ENCODE results near the gene ENTPD8.

Gene ENTPD8

GRCh38 chr9:137463931-137464290 is 22.8 kb upstream of the ENTPD8 start:
- no peak overlapping the region for H3K4me3 ChIP-seq (ENCODE audit: low read length)
- no peak for DNase-seq (ENCODE audit: low read depth)
- no peak for TF ChIP-seq CTCF (conservative IDR thresholded peaks at IDR 0.05; ENCODE audit: low read depth, low read length)

- no peak for TF ChIP-seq CTCF (conservative IDR thresholded peaks at IDR 0.05; ENCODE audit: low read depth, low read length)
- DNase-seq (ENCODE audit: low read depth): no peak
Observed at GRCh38 chr9:137462986-137463930, 22.1 kb upstream of the ENTPD8 start.

GRCh38 chr9:137462396-137462985 is 21.3 kb upstream of the ENTPD8 start:
- no peak for DNase-seq (ENCODE audit: low read depth)
- H3K4me3 ChIP-seq (ENCODE audit: low read length): no peak overlapping the region
- TF ChIP-seq CTCF (conservative IDR thresholded peaks at IDR 0.05; ENCODE audit: low read depth, low read length): no peak

More at GRCh38 chr9:137462986-137463930, 22.1 kb upstream of the ENTPD8 start:
- no peak overlapping the region for H3K4me3 ChIP-seq (ENCODE audit: low read length)

- no peak for DNase-seq (ENCODE audit: low read depth)
- TF ChIP-seq CTCF (conservative IDR thresholded peaks at IDR 0.05; ENCODE audit: low read depth, low read length): no peak
- no peak overlapping the region for H3K4me3 ChIP-seq (ENCODE audit: low read length)
Observed at GRCh38 chr9:137461663-137462395, 20.7 kb upstream of the ENTPD8 start.

- H3K4me3 ChIP-seq (ENCODE audit: low read length): no peak overlapping the region
- TF ChIP-seq CTCF (conservative IDR thresholded peaks at IDR 0.05; ENCODE audit: low read depth, low read length): no peak
- no peak for DNase-seq (ENCODE audit: low read depth)
Observed at GRCh38 chr9:137461316-137461662, 20.1 kb upstream of the ENTPD8 start.

- no peak for TF ChIP-seq CTCF (conservative IDR thresholded peaks at IDR 0.05; ENCODE audit: low read depth, low read length)
- no peak for DNase-seq (ENCODE audit: low read depth)
- H3K4me3 ChIP-seq (ENCODE audit: low read length): no peak overlapping the region
Observed at GRCh38 chr9:137460363-137461315, 19.5 kb upstream of the ENTPD8 start.
